NCI-H1048 (cell line): ENCODE measurements around the gene WDR5.

ENCODE experiments used
- DNase-seq: peaks from one replicate; lab custom pipeline; 2025; lab: John Stamatoyannopoulos, UW

WDR5 gene

DNA sequence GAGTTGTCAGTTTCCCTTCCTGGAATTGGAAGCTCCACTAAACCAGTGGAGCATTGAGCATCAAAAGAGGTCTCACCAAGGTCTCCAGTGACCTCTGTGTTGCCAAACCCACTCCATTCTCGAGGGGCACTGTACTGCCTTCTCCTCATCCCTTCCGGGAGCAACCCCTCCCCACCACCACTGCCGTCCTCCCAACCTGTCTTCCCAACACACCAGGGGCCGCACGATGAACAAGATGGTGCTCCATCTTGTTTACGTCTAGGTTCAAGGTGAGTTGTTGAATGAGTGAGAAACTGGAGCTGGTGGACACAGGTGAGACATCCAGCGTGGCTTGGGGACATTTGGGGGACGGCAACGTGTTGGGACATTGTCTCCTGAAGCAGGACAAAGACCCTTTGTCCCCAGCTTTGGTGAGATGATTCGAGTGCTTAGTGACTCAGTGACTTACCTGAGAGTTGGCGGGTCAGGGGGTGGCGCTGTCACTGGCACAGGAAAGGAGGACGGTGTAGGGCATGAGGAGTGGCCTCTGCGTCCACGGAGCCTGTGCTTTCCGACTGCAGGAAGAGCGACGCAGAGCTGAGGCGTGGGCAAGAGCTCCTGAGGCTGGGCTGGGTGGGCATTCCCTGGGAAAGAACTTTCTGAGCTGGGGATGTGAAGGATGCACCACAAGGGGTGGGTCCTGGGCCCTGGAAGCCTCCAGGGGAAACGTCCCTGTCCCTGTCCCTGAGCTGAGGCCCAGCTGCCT, 73.3 kb downstream of the WDR5 start:
- no peak for DNase-seq
